OCI-M2 (cell line): Measurements from ENCODE around the gene HOXC11.

ENCODE experiments used
- DNase-seq: peaks from one replicate; lab custom pipeline; 2025; ENCODE audit not compliant: unreplicated experiment; lab: John Stamatoyannopoulos, UW

The HOXC11 gene

GRCh38 chr12:54007538-54008259 lies 34.8 kb downstream of the HOXC11 start:
- DNase-seq, result no peak

DNA sequence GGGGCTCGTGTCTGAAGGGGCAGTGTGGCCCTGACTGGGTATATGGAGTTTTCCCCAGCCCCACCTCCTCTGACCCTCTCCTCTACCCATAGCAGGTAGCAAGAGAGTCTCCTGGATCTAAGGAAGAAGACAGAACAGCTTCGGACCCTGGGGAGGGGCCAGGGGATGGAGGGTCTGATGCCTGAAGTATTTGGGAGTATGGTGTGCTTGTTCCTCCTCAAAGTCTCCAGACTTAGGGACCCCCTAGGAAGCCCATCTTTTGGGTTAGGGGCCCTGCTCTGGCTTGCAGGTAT lies 35.3 kb downstream of the HOXC11 start:
- DNase-seq, result no peak

- DNase-seq, result no peak
Observed at GRCh38 chr12:54009171-54010052, 36.5 kb downstream of the HOXC11 start.

DNA sequence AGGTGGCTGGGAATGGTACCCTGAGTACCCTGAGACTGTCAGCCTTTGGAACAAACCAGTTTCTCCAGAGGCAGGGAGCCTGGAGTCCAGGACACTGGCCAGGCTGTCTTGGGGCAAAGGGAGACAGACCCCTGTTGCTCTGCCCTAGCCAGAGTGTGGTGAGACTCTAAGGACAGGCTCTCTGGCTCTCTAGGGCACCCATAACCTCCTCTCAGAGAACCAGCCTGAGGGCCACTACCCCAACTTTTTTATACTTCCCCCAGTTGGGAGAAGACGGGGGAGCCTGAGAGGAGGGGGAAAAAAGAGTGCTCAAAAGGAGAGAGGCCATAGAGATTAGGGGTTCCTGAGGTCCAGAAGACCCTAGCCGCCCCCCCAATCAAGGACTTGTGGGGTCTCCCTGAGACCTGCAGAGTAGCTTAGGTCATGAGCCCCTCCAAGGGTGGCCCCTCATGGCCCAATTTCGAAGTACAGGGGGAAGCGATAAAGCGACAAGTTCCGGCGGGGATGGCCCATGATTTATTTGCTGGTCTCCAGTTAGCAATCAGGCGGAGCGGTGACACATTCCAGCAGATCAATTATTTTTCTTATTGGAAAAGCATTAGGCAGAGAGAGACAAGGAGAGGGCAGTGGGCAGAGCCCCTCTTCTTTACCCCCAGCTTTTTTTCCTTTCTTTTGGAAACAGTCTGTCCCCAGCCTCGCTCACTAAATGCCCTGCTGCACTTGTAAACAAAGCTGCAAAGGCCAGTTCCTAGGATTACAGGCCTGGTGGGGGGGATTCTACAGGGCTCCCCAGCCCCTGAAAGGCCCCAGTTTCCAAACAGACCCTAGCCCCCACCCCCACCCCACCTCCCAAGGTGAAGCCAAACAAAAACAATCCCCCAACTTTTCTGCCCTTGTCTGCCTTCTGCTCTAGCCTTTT lies 37.4 kb downstream of the HOXC11 start:
- no peak for DNase-seq

DNA sequence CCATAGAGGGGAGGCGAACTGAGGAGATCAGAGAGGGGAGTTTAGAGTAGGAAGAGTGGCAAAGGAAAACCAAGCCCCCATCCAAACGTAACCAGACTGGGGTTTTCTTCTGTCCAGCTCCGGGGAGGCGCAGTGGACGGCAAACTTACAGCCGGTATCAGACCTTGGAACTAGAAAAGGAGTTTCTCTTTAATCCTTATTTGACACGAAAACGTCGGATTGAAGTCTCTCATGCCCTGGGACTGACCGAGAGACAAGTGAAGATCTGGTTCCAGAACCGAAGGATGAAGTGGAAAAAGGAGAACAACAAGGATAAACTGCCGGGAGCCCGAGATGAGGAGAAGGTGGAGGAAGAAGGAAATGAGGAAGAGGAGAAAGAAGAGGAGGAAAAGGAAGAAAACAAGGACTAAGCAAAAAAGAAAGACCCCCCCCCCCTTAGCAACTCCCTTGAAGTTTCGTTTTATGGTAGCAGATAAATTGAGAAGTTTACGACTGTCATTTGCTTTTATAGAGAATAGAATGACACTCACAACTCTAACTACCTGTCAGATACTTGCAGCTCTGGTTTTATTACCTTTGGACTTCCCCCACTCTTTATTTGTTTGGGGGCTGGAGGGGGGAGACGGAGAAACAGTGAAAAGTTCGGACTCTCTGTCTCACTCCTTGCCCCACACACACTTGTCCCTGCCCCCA lies 38.2 kb downstream of the HOXC11 start:
- no peak for DNase-seq

GRCh38 chr12:54011665-54012532 lies 39.0 kb downstream of the HOXC11 start:
- DNase-seq, result no peak

- DNase-seq, result no peak
Observed at GRCh38 chr12:54012631-54013409, 39.9 kb downstream of the HOXC11 start.

GRCh38 chr12:54014377-54015017 lies 41.6 kb downstream of the HOXC11 start:
- no peak for DNase-seq

- no peak for DNase-seq
Observed at GRCh38 chr12:54015018-54015931, 42.3 kb downstream of the HOXC11 start.

DNA sequence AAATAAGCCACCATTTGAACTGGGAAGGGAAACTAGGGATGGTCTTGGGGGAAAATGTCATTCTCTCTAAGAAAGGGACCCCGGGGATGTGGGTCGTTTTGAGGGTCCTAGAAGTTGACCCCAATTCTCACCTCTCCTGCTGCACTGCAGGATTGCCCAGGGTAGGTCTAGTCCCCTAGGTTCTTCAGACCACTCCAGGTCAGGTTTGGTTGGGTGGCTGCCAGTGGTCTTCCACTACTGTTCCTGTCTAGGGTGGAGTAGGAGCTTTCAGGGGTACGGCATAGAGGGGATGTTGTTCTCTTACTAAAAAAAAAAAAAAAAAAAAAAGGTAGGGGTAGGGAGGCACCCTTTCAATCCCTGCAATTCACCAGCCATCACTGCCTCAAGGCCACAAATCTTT lies 43.1 kb downstream of the HOXC11 start:
- DNase-seq, result no peak

DNA sequence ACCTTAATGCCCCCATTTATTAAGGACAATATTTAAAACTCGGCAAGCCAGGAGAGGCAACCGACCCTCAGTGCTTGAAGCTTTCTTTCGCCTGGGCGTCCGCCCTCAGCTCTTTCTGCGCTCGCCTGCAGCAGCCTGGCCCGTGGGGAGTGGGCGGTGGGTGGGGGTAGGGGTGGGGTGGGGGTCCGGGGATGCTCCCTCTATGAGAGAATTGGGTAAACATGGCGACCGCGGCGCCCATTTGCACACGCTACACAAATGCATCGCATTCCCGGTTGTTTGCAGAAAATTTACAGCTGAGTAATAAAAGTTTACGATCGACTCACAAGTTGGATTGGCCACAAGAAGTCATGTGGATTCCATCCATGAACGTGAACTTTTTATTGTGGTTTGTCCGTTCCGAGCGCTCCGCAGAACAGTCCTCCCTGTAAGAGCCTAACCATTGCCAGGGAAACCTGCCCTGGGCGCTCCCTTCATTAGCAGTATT lies 43.6 kb downstream of the HOXC11 start:
- no peak for DNase-seq

DNA sequence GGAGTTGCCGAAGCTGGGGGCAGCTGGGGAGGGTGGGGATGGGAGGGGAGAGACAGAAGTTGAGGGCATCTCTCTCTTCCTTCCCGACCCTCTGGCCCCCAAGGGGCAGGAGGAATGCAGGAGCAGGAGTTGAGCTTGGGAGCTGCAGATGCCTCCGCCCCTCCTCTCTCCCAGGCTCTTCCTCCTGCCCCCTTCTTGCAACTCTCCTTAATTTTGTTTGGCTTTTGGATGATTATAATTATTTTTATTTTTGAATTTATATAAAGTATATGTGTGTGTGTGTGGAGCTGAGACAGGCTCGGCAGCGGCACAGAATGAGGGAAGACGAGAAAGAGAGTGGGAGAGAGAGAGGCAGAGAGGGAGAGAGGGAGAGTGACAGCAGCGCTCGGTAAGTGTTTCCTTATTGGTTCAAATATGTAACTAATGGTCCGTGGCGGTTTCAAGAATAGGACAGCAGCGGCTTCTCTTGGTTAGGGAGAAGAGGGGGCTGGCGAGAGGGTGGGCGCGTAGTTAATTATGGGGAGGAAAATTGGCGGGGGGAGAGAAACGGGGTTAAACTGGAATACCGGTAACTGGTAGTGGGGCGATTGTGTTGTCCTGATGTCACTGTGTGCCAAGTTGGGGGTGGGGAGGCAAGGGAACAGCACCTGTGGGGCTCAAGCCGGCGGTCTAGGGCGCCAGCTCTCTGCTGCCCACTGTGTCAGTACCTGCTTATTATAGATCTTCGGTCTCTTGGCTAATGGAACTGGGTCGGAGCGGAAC lies 44.3 kb downstream of the HOXC11 start:
- DNase-seq, result no peak

- peak; percentile 46 for DNase-seq
Observed at GRCh38 chr12:54017878-54018467, 45.0 kb downstream of the HOXC11 start.

DNA sequence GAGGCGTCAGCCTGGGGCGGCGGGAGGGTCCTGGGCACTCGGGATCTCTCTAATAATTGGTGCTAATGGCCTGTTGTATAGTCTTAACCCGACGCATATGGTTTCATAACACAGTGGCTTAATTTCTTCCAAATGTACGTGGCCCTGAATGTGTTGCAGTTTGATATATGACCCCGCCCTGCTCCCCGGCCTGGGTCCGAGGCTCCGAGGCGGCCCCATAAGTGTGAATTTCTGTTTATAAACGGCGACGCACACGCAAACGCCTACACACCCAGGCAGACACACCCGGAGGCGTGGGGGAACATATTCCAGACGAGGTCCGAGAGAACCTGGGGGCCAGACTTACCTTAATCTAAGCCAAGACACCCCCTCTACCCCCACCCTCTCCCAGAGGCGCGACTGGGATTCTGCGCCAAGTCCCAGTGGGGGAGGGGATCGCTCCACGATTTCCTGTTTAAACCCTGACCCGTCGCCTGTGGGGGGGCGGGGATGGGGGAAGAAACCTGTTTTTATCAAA lies 45.6 kb downstream of the HOXC11 start:
- no peak for DNase-seq

GRCh38 chr12:54019091-54019811 lies 46.3 kb downstream of the HOXC11 start:
- DNase-seq, result no peak
